IMR-90 (cell line): ENCODE measurements around the gene MEF2B. TPM values are rescaled to one million over a fixed set of nuclear protein-coding genes. Genes with fewer than 3 reads are reported as not detected.

Source experiments
- ATAC-seq: fragments of 200-7000 bp; cut with Tn5 transposase; 2 replicates; pipeline ENCODE4 v1.9.1; 2020; ENCODE audit warnings: low read depth, mild to moderate bottlenecking, moderate library complexity
- BruUV-seq: library from RNA; stranded (reverse); fragments of 400-500 nt; replicated peaks from 2 replicates; lab custom pipeline; 2021; lab: Mats Ljungman, UMichigan
- CTCF ChIA-PET: fragments of 300-600 bp; formaldehyde crosslinking; extraction: SDS; loops from one replicate; lab custom pipeline; 2021; ENCODE audit warnings: antibody characterized with exemption; lab: Yijun Ruan, JAX
- POLR2A ChIA-PET: fragments of 300-600 bp; sonication (Branson Sonifier 250); formaldehyde crosslinking; loops from one replicate; lab custom pipeline; 2022; ENCODE audit warnings: antibody characterized with exemption; ENCODE audit not compliant: unreplicated experiment; lab: Charles Lee
- DNase-seq: peaks from one replicate; pipeline ENCODE4 v3.0.0; 2013
- H2AFZ ChIP-seq: replicated peaks from 2 replicates; pipeline ENCODE3; 2013; ENCODE audit warnings: low read length, mild to moderate bottlenecking; ENCODE audit not compliant: poor library complexity
- H2AK5ac ChIP-seq: 2 replicates; pipeline ENCODE4 v1.6.1; 2013; ENCODE audit warnings: low read depth, low read length, inconsistent platforms
- H2AK9ac ChIP-seq: replicated peaks from 2 replicates; pipeline ENCODE3; 2013; ENCODE audit warnings: mild to moderate bottlenecking, low read depth, low read length, moderate library complexity; ENCODE audit not compliant: poor library complexity
- H2BK120ac ChIP-seq: 2 replicates; pipeline ENCODE4 v1.6.1; 2013; ENCODE audit warnings: low read depth, low read length, inconsistent platforms
- H2BK15ac ChIP-seq: 3 replicates; pipeline ENCODE4 v1.6.1; 2013; ENCODE audit warnings: low read depth, low read length, inconsistent platforms
- H2BK20ac ChIP-seq: 2 replicates; pipeline ENCODE4 v1.6.1; 2013; ENCODE audit warnings: low read depth, mild to moderate bottlenecking, inconsistent platforms, low read length, moderate library complexity
- H2BK5ac ChIP-seq: 2 replicates; pipeline ENCODE4 v1.6.1; 2013; ENCODE audit warnings: mild to moderate bottlenecking, low read depth, low read length, inconsistent platforms; ENCODE audit not compliant: poor library complexity, severe bottlenecking
- H3K14ac ChIP-seq: replicated peaks from 2 replicates; pipeline ENCODE4 v1.6.1; 2013; ENCODE audit warnings: low read depth, low read length, inconsistent platforms
- H3K18ac ChIP-seq: 2 replicates; pipeline ENCODE4 v1.6.1; 2013; ENCODE audit warnings: low read depth, low read length, control low read depth
- H3K23ac ChIP-seq: 2 replicates; pipeline ENCODE4 v1.6.1; 2013; ENCODE audit warnings: low read depth, low read length, inconsistent platforms
- H3K27ac ChIP-seq: 2 replicates; pipeline ENCODE4 v1.5.1; 2013; ENCODE audit warnings: mild to moderate bottlenecking, control low read depth, low read length; ENCODE audit not compliant: insufficient read depth
- H3K27me3 ChIP-seq: 2 replicates; pipeline ENCODE4 v1.6.1; 2013; ENCODE audit warnings: low read length; ENCODE audit not compliant: control insufficient read depth, insufficient read depth
- H3K36me3 ChIP-seq: 2 replicates; pipeline ENCODE4 v1.6.1; 2013; ENCODE audit warnings: low read length, mixed read lengths; ENCODE audit not compliant: control insufficient read depth, insufficient read depth
- H3K4ac ChIP-seq: 2 replicates; pipeline ENCODE4 v1.6.1; 2013; ENCODE audit warnings: low read depth, low read length, inconsistent platforms
- H3K4me1 ChIP-seq: 2 replicates; pipeline ENCODE4 v1.6.1; 2013; ENCODE audit warnings: low read length, mixed read lengths; ENCODE audit not compliant: control insufficient read depth, insufficient read depth
- H3K4me2 ChIP-seq: 2 replicates; pipeline ENCODE4 v1.6.1; 2013; ENCODE audit warnings: low read depth, mild to moderate bottlenecking, control low read depth, low read length, moderate library complexity
- H3K4me3 ChIP-seq: 2 replicates; pipeline ENCODE4 v1.5.1; 2013; ENCODE audit warnings: low read depth, mild to moderate bottlenecking, control low read depth, low read length, moderate library complexity; ENCODE audit not compliant: insufficient read depth
- H3K56ac ChIP-seq: 2 replicates; pipeline ENCODE4 v1.6.1; 2013; ENCODE audit warnings: low read length, inconsistent platforms; ENCODE audit not compliant: insufficient read depth; ENCODE audit errors: extremely low read depth
- H3K79me1 ChIP-seq, 2 experiments: 2 replicates each; pipeline ENCODE4 v1.6.1; 2013; ENCODE audit warnings: low read length in 2 of 2, inconsistent platforms in 1 of 2, low read depth in 1 of 2
- H3K9ac ChIP-seq: 2 replicates; pipeline ENCODE4 v1.6.1; 2013; ENCODE audit warnings: low read depth, low read length, control low read depth
- H3K9me1 ChIP-seq: 2 replicates; pipeline ENCODE4 v1.6.1; 2013; ENCODE audit warnings: low read length, inconsistent platforms; ENCODE audit not compliant: insufficient read depth
- H3K9me3 ChIP-seq: 2 replicates; pipeline ENCODE4 v1.6.1; 2013; ENCODE audit warnings: low read length; ENCODE audit not compliant: control insufficient read depth, insufficient read depth
- H4K20me1 ChIP-seq: 2 replicates; pipeline ENCODE4 v1.6.1; 2013; ENCODE audit warnings: low read length, inconsistent platforms; ENCODE audit not compliant: insufficient read depth
- H4K5ac ChIP-seq: 2 replicates; pipeline ENCODE4 v1.6.1; 2013; ENCODE audit warnings: mild to moderate bottlenecking, low read depth, low read length, control low read depth
- H4K8ac ChIP-seq, 2 experiments: 2 replicates each; pipeline ENCODE4 v1.6.1; 2013; ENCODE audit warnings: low read depth in 2 of 2, low read length in 2 of 2, control low read depth in 1 of 2, inconsistent platforms in 1 of 2
- H4K91ac ChIP-seq: 2 replicates; pipeline ENCODE4 v1.6.1; 2013; ENCODE audit warnings: low read depth, low read length, inconsistent platforms; ENCODE audit not compliant: insufficient read depth
- CTCF ChIP-seq: conservative IDR thresholded peaks from 2 replicates; pipeline ENCODE4 v1.5.1; 2012; ENCODE audit warnings: mild to moderate bottlenecking, low read depth, low read length, improper control_type of control experiment
- MAFK ChIP-seq: IDR thresholded peaks from 2 replicates; pipeline ENCODE4 v1.6.1; 2012; ENCODE audit warnings: low read depth, low read length, improper control_type of control experiment
- RAD21 ChIP-seq: IDR thresholded peaks from 2 replicates; pipeline ENCODE4 v1.6.1; 2012; ENCODE audit warnings: low read length, improper control_type of control experiment
- WGBS, 2 experiments: methylation state at CpG; one replicate each; pipeline versions ENCODE4 v1.1.5 to v1.1.7; 2013; ENCODE audit warnings: missing lambda C conversion rate in 2 of 2; ENCODE audit not compliant: insufficient read length in 1 of 2; ENCODE audit errors: extremely low coverage in 2 of 2; 5-methylcytosine and 5-hydroxymethylcytosine counted together
- dilution Hi-C: fragments of 300-500 bp; cut with HindIII; formaldehyde crosslinking; loops from one replicate; pipeline ENCODE4 v1.14.3; 2018; ENCODE audit warnings: low sequenced_read_pairs; ENCODE audit not compliant: unreplicated experiment
- in situ Hi-C: fragments of 300-500 bp; cut with MboI; formaldehyde crosslinking; loops from 3 replicates; pipeline ENCODE4 v1.14.3; 2019; ENCODE audit warnings: low sequenced_read_pairs, inconsistent platforms, mixed read lengths
- intact Hi-C: fragments of 100-400 bp; cut with micrococcal nuclease; formaldehyde crosslinking; loops from 2 replicates; pipeline ENCODE4 v1.10.0; 2022
- polyA plus RNA-seq, 3 experiments: library from polyadenylated mRNA; depleted of rRNA; stranded (reverse); fragments of >200 nt; gene quantifications; 2 replicates each; pipeline ENCODE4 v1.2.3, GENCODE V29; 2012; ENCODE audit warnings: low replicate concordance in 1 of 3
- total RNA-seq: library from RNA; depleted of rRNA; stranded (reverse); fragments of >200 nt; gene quantifications from 2 replicates; pipeline ENCODE4 v1.2.3, GENCODE V29; 2012

Gene MEF2B
- total and polyA plus RNA-seq, 2 of the 4 experiments (the other 2 are of a cell fraction): 0.18 to 0.94 TPM

DNA sequence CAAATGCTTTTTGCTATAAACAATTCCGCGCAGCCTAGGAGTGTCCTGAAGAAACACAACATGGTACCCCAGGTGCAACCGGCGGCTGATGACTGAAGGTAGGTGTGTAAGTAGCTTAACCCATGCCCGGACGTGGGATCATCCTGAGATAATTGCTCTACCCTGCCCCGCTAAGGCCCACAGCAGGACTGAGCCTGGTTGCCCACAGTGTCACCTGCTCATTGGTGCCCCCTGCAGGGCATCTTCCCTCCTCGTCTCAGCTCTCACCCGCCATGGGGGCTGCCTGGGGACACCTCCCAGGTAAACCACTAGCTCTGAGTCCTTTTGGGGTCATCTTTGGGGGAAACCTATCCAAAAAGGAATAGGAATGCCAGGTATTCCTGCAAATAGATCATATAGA is 54.1 kb downstream of the MEF2B start:
- Histone ChIP-seq H3K23ac (no peak overlapping the region), H2AFZ (no peak overlapping the region), H3K9me3 (no peaks in the 10 kb centered on the region), H4K5ac (no peak overlapping the region), H3K4me2 (no peak overlapping the region), H2BK20ac (no peak overlapping the region), H3K4me1 (peaks cover 11% of the 10 kb centered on the region), H3K36me3 (peaks cover 6% of the 10 kb centered on the region; the same call in 1 of the 2 replicates), H3K18ac (no peak overlapping the region), H4K20me1 (no peaks in the 10 kb centered on the region), H2BK120ac (no peak overlapping the region), H3K27me3 (no peaks in the 10 kb centered on the region), H3K4me3 (no peak overlapping the region), H3K9me1 (no peaks in the 10 kb centered on the region; the same call in 1 of the 2 replicates), H4K91ac (no peak overlapping the region), H2AK5ac (no peak overlapping the region), H3K14ac (no peak overlapping the region), H2BK15ac (no peak overlapping the region), H3K27ac (no peak overlapping the region), H3K79me1 (no peaks in the 10 kb centered on the region), H3K4ac (no peak overlapping the region), H2AK9ac (no peak overlapping the region), H3K56ac (no peak overlapping the region), H4K8ac (no peak overlapping the region), H3K9ac (no peak overlapping the region), H2BK5ac (no peak overlapping the region)
- ChIA-PET POLR2A (no interaction called here), CTCF (interaction anchor here (1.1 kb wide), 1 partner anchor 11 kb away, joined by 4 read pairs; no protein-coding TSS in a partner anchor)
- WGBS, 2 experiments: no CpG with 5 or more reads among the region's 9 CpGs
- BruUV-seq: no TSS peak
- ATAC-seq: no peak
- intact Hi-C loops (no loop called here), dilution Hi-C loops (no loop called here), in situ Hi-C loops (no loop called here)
- TF ChIP-seq RAD21: peak; percentile 23; the same call in 1 of the 2 replicates
- TF ChIP-seq CTCF: peak; percentile 33; the same call in 1 of the 2 replicates
- no peak for TF ChIP-seq MAFK
- no peak for DNase-seq
